ENCODE results near the gene DNAI4. TPM values are rescaled to one million over a fixed set of nuclear protein-coding genes. Genes with fewer than 3 reads are reported as not detected.
A peak's percentile ranks its signal among the peaks of the same experiment; 100 is the strongest.

The DNAI4 gene
- total and polyA plus RNA-seq, 12 donors = 1.6 to 9.0 (median 4.3) TPM

DNA sequence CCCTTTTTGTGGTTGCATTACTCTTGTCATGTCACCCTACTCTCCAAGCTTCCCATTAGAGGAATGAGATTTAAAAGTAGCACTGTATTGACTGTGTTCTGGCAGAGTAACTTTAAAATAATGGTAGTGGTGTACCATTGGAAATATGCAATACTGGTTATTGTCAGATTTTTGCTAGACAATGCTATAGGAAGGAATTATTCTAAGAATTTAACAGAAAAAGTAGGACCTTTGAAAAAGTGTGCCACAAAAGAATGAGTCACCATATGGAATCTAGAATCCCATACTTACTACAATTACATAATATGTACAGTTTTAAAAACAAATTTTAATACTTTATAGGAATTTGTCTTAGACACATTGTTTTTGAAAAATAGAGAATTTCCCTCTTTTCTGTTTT lies 14.0 kb upstream of the DNAI4 start:
- Histone ChIP-seq H3K27me3 (no peaks in the 10 kb centered on the region), H3K9me3 (replicated peaks in 1 of 3) (no peaks in the 10 kb centered on the region), H3K4me3 (no peak overlapping the region), H3K36me3 (replicated peaks in 1 of 2) (no peaks in the 10 kb centered on the region), H3K4me1 (replicated peaks in 1 of 2) (peaks cover 22 to 82% of the 10 kb centered on the region in 2 donors), H3K27ac (no peak overlapping the region)
- intact Hi-C loops (cut with DNase I) = no loop called here
- TF ChIP-seq POLR2A (IDR thresholded peaks at IDR 0.05) = no peak
- TF ChIP-seq, protein P1, sequence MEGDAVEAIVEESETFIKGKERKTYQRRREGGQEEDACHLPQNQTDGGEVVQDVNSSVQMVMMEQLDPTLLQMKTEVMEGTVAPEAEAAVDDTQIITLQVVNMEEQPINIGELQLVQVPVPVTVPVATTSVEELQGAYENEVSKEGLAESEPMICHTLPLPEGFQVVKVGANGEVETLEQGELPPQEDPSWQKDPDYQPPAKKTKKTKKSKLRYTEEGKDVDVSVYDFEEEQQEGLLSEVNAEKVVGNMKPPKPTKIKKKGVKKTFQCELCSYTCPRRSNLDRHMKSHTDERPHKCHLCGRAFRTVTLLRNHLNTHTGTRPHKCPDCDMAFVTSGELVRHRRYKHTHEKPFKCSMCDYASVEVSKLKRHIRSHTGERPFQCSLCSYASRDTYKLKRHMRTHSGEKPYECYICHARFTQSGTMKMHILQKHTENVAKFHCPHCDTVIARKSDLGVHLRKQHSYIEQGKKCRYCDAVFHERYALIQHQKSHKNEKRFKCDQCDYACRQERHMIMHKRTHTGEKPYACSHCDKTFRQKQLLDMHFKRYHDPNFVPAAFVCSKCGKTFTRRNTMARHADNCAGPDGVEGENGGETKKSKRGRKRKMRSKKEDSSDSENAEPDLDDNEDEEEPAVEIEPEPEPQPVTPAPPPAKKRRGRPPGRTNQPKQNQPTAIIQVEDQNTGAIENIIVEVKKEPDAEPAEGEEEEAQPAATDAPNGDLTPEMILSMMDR (IDR thresholded peaks at IDR 0.05) = no peak
- no peak for DNase-seq

DNA sequence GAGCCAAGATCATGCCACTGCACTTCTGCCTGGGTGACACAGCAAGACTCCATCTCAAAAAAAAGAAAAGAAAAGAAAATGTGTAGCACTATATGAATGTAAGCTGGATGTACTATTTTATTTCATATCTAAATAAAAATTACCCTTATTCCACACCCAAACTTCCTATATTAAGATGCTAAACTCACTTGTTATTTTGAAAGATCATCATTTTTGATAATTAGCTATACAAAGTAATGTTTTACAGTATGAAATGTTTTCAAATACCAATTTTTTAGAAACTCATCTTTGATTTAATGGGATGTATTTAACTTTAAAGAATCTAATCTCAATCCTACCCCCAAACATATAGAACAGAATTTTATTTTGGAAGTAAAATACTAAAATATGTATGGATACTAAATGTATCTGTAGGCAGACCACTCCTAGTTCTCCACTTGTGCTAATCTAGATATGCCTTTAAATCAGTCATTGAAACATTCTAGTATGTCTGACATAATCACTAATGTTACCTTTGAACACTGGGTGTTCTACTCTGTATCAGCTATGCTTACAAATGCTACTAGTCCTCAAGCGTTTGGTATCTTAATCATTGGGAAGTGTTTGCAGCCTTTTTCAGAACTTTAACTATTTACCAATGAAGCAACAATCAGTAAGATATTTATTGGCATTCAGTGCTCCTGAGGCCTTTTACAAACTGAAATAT lies 13.0 kb upstream of the DNAI4 start:
- 0 to 32% (median 14%) methylated on average over 1 of the region's 1 CpG for WGBS, 4 donors
- Histone ChIP-seq H3K9me3 (replicated peaks in 1 of 3) (no peaks in the 10 kb centered on the region), H3K4me1 (replicated peaks in 1 of 2) (peaks cover 26 to 82% of the 10 kb centered on the region in 2 donors), H3K36me3 (replicated peaks in 1 of 2) (no peaks in the 10 kb centered on the region), H3K27me3 (no peaks in the 10 kb centered on the region), H3K27ac (no peak overlapping the region), H3K4me3 (no peak overlapping the region)
- TF ChIP-seq, protein P1 (IDR thresholded peaks at IDR 0.05) = no peak
- no peak for TF ChIP-seq POLR2A (IDR thresholded peaks at IDR 0.05)
- intact Hi-C loops (cut with DNase I) = no loop called here
- DNase-seq = no peak

DNA sequence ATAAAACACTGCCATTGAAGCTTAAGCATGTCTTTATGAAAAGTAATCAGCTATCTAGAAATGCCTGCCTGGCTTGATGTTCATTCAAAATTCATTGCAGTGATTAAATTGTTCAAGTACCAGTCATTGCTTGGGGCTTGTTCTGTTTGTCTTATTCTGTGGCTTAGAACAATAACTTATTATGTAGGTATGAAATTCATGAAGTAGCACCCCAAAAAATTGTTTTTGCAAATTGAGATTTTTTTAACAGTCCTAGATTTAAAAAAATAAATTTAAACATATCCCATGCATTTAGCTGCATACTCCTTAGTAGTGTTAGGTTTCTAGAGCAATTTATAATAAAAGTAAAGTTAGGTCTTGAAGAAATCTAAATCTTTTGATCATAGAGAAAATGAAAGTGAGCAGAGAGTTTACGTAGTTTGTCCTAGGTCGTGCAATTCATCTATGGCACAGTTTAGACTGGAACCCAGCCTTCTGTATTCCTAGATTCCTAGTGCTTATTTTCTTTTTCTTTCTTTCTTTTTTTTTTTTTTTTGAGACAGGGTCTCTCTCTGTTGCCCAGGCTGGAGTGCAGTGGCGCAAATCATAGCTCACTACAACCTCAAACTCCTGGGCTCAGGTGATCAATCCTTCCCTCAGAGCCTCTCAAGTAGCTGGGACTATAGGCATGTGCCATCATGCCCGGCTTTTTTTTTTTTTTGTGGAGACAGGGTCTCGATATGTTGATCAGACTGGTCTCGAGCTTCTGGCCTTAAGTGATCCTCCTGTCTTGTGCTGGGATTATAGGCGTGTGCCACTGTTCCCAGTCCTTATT lies 9.4 kb upstream of the DNAI4 start:
- Histone ChIP-seq H3K27me3 (no peaks in the 10 kb centered on the region), H3K36me3 (replicated peaks in 1 of 2) (no peaks in the 10 kb centered on the region), H3K9me3 (replicated peaks in 1 of 3) (no peaks in the 10 kb centered on the region), H3K27ac (peak overlapping the region in 4 of 5 donors; percentile 11 to 98 (median 80)), H3K4me1 (replicated peaks in 1 of 2) (peaks cover 38 to 77% of the 10 kb centered on the region in 2 donors), H3K4me3 (peak overlapping the region in 2 of 4 donors; percentile 3 to 78)
- intact Hi-C loops (cut with DNase I) = no loop called here
- peak in 1 of 2 donors; percentile 36 for TF ChIP-seq POLR2A (IDR thresholded peaks at IDR 0.05)
- TF ChIP-seq, protein P1 (IDR thresholded peaks at IDR 0.05) = no peak
- WGBS, 4 donors = 33 to 45% (median 42%) methylated on average over 7 of the region's 7 CpGs
- DNase-seq = no peak

DNA sequence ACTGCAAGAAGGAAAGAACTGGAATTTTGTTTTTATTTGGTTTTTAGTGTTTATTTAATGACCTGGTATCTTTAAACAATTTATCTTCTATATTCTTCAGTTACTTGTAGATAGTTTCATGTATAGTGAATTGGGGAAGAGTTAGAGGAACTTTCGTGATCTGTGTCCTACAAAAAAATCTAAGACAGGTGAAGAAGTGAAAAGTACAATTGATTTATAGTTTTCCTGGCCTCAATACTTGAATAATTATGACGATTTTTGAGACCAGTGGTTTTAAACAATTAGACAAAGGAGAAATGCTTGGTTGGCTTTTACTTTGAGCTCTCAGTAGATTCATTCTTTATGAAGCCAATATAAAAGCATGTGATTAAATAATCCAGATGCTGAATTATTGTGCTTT lies 7.6 kb upstream of the DNAI4 start:
- no peaks in the 10 kb centered on the region for H3K27me3 ChIP-seq
- H3K4me1 ChIP-seq (replicated peaks in 1 of 2) = peaks cover 38 to 75% of the 10 kb centered on the region in 2 donors
- H3K27ac ChIP-seq = peak overlapping the region in 3 of 5 donors; percentile 33 to 98 (median 97)
- no peaks in the 10 kb centered on the region for H3K9me3 ChIP-seq (replicated peaks in 1 of 3)
- no peak for DNase-seq
- WGBS, 4 donors = 15 to 31% (median 25%) methylated on average over 2 of the region's 2 CpGs
- H3K36me3 ChIP-seq (replicated peaks in 1 of 2) = no peaks in the 10 kb centered on the region
- TF ChIP-seq POLR2A (IDR thresholded peaks at IDR 0.05) = no peak
- TF ChIP-seq, protein P1 (IDR thresholded peaks at IDR 0.05) = no peak
- intact Hi-C loops (cut with DNase I) = no loop called here
- H3K4me3 ChIP-seq = peak overlapping the region in 1 of 4 donors; percentile 78
